Measurements from ENCODE around the gene SIX2.
A peak's percentile ranks its signal among the peaks of the same experiment; 100 is the strongest.

The SIX2 gene

DNA sequence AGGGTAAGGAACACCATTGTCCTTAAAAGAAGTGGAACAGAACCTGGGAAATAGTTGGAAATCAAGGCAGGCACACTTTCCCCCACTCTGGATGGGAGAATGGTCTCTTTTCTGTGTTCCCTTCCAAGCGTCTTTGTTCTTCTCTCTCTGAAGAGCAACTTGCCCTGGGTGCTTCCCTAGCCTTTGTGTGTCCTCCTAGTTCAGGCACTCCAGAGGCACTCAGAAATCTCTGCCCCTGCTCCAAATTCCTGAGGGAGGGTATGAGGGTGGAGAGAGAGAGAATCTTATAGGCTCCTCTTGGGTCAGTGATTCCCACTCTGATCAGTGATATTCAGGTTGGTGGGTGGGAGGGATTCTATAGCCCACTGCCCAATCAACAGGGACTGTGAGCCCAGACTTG is 8.8 kb upstream of the SIX2 start:
- no peak for DNase-seq

DNA sequence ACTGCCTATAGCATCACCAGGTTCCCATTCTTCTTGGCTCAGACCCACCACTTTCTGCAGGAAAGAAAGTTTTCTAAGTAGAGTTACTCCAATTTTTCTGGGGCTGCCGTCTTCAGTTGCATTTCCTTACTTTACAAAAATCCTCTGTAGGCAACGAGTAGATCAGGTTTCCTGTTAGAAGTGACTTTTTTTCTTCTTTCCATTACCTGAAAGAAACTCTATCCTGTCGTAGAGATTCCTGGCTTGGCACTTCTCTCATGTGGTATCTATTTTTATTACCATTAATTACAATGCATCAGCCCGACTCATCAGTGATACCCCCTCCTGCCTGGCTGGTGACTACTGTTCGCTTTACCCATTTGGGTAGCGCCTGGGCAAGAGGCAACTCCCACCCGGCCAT is 5.6 kb upstream of the SIX2 start:
- no peak for DNase-seq

DNA sequence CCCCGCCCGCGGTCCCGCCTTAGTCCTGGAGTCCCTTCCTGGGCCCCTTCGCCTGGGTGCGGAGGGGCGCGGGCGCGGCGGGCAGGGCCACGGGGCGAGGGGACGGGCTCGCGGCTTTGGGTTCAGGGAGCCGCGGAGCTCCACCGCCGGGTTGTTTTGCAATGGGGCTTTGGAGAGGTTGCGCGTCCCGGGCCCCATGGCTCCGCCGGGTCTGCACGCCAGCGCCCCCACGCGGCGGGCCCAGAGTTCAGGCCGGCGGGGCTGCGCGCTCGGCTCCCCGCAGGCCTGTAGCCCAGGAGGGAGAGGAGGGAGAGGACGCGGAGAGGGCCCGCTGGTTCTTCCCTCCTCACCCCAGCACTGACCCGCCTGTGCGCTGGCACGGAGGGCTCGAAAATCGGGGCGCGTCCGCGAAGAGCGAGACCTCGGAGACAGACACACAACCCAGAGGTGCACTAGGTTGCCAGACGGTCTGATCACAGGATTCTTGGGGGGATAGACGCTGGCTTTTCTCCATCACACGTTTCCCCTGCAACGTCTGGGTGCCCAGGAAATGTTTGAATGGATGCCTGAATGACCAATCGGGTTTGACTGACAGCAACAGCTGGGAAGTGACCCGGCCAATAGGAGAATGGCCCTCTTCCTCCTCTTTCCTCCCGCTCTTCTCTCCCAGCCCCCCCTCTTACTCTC is 4.9 kb upstream of the SIX2 start:
- peak; percentile 89 for DNase-seq

DNA sequence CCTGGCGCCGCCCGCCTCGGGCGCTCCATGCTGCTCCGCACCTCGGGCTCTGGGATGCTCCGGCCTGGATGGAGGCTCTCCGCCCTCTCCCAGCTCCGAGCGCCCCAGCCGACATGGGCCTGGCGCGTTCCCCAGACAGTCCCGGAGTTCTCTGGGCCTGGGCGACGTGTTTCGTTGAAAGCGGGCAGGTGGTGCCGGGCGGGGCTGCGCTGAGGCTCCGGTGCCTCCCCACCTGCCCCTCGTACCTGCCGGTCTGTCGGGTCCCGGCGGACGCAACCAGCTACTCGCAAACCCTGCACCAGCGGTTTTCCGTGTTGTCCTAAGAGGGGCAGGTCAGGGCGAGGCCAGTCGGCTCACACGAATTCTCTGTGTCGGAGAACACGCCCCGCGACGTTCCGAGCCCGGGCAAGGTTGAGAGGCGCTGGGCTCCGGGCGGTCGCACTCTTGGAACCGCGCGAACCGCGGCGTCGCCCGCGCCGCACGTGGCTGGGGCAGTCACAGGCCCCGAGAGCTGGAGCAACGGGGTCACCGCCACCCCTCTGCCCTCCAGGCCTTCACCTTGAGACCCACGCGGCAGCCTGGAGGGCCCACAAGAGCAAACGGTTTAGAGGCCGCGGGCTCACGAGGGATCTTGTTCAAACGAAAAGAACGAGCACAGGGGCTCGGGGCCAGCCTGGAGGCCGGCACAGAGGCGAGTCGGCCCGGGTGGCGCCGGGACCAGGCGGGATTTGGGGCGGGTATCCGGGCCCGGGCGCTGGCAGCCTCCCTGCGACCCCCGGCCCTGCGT is 4.2 kb upstream of the SIX2 start:
- DNase-seq = peak; percentile 78

DNA sequence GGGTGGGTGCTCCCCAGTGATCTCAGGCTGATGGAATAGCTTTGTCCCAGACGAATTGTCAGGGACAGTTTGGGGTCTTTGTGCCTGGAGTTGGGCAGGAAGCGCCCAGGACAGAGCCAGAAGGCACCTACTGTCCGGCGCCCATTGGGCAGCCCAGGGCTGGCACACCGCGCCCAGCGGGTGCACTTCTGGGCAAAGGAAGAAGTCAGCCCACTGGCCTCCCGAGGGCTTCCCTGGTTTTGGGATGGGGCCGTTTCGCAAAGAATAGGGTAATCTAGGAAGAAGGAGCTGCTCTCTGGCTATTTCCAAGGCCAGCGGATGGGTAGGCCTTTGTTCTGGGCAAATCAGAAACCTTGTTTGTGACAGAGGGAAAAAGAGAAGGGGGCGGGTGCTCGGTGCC is 3.5 kb upstream of the SIX2 start:
- DNase-seq = no peak

DNA sequence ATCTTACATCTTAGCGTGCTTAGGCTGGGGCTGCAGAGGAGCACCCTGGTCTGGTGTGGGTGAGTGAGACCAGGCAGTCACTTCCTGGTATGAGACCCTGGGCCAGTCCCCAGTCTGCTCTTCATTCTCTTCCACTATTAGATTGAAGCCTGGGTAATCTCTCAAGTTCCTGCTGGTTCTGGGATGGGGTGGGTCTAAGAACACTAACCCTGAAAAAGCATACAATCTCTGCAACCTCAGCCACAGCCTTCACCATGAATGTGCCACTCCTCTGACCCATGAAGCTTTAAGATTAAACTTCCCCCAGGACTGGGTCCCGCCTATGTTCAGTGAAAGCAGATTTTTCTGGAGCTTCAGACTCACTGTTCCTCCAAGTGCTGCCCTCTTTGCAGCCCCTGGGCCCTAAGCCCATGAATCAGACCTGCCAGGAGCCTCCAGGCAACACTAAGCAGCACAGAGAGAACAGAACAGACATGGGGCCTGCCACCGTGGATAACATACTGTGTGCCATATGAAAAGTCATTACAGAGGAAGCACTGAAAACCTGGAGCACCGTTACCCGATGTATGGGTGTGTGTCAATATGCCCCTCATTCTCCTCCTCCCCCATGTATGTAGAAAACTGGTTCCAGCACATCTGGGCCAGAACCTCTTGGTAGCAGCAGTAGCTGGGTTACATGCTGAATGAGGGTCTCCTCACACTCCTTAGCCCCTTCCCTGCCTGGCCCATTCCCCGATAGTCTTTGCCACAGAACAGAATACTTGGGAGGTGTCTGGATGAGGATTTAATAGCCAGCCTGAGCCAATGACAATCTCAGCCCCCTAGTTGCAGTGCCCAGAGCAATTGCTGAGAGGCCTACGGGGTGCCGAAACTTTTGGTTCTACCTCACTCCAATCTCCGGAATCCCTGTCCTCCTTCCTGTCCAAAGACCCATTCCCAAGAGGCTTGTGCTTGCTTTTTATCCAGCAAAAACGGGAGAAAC is 2.7 kb upstream of the SIX2 start:
- DNase-seq = no peak

DNA sequence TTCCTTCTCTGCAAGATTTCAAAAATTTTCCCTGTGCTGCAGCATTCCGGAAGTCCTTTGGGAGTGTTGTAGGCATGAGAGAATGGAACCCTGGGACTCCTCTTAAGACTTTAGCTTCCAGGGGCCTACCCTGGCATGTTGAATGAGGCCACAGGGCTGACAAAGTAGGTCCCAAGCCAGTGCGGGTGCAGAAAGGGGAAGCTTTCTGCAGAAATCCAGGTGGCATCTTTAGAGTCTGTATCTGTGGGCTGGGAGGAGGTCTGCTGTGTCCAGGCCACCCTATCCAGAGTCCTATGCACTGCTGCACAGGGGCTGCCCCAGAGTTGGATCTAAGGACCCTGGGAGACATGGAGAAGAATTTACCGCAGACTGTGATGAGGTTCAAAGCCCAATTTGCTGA is 1.9 kb upstream of the SIX2 start:
- DNase-seq = no peak

DNA sequence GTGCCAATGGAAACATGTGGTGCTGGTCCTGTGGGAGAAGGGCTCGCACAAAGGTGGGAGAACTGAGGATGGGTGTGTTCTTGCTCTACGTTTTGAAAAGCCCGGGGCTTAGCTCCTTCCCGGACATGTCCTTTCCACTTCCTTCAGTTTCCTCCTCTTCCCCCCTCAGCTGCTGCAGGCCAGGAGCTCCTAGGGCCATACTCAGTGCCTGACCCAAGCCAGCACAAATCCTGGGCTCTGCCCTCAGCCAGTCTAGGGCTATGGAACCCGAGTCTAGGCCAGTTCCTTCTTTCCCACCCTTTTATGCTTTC is 1.4 kb upstream of the SIX2 start:
- DNase-seq = no peak

DNA sequence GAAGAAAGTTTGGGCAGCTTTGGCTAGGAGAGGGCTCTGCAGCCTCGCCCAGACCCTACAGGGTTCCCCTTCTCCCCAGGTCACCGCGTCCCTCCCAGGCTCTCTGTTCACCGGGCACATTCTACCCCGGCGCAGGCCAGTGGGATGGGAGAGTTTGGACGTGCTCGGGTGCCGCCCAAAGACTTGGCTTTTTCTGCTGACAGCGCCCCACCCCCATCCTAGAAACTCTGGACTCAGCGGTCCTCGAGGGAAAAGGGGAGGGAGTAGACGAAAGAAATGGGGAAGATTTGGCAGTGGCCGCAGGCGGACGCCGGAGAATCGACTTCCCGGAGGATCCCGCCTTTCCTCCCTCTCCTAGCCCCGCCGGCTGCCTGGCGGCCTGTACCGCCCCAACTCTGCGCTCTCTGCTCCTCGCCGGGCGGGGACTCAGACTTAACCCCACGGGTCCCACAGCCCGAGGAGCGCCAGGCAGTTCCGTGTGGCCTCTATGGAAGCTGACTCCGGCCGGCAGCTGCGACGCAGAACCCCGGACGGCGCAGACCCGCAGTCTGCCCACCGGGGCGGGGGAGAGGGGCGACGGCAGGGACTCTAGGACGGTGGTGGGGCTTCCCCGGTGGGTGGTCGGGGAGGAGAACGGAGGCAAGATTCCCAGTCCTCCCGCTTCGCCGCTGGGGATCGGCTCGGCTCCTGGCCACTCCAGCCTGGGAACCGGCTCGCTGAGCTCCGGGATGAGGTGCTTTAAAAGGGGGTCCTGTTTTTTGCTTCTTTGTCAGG is 863 bp upstream of the SIX2 start:
- DNase-seq = peak; percentile 77

DNA sequence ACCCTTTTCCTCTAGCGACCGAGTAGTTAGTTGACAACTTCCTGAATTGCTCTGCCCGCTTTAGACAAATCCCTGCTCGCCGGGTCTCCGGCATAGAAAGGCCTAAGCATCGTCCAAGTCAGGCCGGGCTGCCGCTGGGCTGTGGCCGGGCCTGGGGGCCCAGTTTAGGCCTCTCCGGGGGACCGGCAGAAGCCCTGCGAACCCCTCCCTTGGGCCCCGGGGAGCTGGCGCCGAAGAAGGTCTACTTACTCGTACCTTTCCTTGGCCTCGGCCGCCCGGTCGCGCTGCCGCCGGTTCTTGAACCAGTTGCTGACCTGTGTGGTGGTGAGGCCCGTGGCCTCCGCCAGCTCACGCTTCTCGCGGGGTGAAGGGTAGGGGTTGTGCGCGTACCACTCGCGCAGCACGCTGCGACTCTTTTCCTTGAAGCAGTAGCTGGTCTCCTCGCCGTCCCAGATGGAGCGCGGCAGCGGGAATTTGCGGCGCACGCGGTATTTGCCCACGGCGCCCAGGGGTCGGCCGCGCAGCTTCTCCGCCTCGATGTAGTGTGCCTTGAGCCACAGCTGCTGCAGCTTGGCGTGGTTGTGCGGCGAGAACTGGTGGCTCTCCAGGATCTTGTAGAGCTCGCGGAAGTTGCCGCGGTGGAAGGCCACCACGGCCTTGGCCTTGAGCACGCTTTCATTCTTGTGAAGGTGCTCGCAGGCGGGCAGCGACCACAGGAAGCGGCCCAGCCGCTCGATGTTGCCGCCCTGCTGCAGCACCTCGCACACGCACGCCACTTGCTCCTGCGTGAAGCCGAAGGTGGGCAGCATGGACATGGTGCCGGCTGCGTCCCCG is 739 bp downstream of the SIX2 start:
- peak; percentile 80 for DNase-seq

DNA sequence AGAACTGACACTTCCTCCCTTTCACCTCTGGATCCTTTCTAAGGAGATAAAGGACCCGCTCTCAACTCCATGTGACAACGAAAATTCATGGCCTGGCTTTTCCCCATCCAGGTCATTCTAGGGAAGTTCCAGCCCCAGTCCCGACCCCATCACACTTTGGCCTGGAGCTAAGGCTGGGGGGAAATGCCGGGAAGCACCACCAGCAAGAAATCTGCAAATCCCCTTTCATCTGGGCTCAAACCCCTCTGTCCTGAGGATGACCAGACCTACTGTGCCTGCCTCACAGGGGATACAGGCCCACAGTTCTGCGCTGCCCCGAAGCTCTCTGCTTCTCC is 1.3 kb downstream of the SIX2 start:
- DNase-seq = no peak

DNA sequence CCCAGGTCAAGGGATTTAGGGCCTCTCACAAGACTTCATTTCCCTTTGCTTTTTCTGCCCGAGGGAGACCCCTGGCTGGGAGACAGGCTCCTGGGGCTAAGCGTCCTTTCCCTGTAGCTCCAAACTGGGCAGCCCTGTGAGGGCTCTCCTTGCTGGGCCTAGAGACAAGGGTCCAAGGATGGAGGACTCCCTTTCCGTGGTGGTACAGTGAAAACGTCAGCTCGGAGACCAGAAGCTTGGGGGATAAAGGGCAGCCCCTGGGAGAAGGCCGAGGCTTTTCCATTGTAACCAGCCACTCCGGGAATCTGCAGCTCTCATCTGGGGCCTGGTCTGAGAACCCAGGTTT is 2.3 kb downstream of the SIX2 start:
- no peak for DNase-seq

DNA sequence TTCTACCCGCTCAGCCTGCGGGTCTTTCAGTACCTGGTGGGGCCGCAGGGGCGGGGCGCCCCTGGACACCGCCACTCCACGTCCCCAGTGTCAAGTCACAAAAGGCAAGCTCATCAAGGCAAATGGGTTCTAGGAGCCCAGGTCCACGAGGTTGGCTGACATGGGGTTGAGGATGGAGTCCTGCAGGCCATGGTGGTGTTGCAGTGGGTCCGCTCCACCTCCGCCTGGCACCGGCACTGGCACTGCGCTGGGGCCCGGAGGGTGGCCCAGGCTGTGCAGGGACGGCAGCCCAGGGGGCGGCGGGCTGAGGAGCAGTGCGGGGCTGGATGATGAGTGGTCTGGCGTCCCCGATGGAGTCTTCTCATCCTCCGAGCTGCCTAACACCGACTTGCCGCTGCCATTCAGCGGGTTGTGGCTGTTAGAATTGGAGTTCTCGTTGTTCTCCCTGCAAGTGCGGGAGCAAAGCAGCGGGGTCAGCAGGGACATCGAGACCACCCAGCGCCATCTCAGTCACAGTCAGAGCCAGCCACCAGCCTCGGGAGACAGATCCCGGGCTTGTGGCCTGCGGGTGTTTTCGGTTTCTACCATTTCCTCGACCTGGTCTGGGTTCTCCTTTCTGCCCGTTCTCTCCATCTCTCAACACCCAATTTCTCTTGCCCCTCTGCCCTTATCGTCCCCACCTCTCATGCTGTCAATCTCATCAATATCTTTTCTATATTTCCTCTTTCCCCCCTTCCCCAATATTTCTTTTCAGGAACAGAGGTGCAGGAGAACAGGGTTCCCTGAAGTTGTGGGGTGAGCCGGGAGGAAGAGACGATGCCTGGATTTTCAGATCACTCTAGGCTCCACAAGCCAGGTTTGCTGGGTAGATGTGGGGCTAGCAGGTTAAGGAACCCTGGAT is 3.0 kb downstream of the SIX2 start:
- DNase-seq = peak; percentile 51

DNA sequence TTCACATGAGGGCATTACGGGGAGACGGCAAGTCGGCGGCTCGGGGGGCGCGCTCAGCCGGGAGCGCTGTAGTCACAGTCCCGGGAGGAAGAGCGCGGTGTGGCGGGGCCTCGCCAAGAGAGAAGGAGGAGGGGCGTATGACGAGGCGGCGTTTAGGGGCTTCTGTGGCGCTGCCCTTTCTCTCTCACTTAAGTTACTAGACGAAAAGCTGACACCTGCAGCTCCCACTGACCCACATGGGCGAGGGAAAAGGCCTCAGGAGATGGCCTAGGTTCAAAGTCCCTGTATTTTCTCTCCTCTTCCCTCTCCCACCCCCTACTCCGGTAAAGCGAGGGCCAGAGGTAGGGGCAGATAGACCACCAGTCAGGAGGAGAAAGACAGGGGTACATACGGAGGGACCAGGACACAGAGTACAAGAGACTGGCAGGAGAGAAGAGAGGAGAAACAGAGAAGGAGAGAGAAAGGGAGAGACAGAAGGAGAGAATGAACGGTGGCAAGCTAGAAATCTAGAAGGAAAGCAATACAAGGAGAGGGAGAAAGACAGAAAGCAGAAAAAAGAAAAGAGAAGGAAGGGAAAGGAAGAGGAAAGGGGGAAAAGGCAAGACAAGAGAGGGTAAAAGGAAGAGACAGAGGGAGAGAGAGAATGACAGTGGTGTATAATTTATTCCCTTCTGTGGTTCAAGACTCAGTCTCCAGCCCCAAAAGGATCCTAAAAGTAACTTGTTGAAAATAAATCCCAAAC is 3.8 kb downstream of the SIX2 start:
- DNase-seq = no peak

DNA sequence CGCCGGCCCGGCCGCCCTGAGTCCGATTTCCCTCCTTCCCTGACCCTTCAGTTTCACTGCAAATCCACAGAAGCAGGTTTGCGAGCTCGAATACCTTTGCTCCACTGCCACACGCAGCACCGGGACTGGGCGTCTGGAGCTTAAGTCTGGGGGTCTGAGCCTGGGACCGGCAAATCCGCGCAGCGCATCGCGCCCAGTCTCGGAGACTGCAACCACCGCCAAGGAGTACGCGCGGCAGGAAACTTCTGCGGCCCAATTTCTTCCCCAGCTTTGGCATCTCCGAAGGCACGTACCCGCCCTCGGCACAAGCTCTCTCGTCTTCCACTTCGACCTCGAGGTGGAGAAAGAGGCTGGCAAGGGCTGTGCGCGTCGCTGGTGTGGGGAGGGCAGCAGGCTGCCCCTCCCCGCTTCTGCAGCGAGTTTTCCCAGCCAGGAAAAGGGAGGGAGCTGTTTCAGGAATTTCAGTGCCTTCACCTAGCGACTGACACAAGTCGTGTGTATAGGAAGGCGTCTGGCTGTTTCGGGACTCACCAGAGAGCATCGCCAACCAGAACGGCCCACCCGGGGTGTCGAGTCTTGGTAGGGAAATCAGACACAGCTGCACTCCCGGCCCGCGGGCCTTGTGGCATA is 4.6 kb downstream of the SIX2 start:
- DNase-seq = peak; percentile 78

DNA sequence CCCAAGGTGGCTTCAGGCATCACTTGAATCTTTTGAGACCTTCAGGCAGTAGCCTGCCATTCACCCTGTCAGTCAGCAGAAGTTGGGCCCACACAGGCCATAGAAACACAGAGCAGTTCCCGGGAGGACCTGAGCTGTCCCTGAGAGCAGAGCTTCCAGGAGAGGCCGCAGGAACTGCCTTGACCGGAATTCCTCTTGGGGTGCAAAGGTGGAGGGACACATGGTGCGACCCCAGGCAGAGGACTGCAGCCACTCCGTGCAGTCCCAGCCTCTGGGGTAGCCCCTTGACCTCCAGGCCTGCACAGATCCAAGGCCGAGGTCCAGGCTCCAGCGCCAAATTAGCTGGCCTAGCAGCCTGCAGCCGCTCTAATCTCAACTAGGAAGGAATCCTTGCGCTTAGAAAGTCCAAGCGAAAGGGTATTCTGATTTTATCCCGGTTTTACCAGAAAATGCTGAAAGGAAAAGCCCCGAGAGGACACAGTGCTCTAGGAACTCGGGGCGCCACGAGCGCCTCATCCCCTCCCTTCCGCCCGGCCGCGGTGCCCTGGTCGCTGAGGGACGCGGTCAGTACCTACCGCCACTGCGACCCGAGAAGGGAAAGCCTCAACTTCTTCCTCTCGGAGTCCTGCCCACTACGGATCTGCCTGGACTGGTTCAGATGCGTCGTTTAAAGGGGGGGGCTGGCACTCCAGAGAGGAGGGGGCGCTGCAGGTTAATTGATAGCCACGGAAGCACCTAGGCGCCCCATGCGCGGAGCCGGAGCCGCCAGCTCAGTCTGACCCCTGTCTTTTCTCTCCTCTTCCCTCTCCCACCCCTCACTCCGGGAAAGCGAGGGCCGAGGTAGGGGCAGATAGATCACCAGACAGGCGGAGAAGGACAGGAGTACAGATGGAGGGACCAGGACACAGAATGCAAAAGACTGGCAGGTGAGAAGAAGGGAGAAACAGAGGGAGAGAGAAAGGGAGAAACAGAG is 5.4 kb downstream of the SIX2 start:
- peak; percentile 63 for DNase-seq

DNA sequence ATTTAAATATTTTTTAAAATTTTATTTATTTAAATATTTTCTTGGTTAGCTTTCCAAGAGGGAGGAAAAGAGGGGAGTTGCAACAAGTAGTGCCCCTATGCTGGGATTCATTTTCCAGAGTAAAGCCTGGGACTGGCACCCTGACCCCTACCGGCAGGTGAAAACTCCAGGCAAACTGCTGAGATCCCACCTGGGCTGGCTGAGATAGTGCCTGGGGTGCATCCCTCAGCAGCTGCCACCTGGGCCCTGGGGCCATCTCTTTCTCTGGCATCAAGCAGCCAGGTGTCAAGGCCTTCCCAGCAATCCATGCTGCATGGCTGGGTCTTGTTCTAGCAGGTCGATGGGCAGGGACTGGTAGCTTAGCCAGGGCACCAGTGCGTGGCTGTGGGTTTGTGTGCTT is 6.6 kb downstream of the SIX2 start:
- DNase-seq = no peak

DNA sequence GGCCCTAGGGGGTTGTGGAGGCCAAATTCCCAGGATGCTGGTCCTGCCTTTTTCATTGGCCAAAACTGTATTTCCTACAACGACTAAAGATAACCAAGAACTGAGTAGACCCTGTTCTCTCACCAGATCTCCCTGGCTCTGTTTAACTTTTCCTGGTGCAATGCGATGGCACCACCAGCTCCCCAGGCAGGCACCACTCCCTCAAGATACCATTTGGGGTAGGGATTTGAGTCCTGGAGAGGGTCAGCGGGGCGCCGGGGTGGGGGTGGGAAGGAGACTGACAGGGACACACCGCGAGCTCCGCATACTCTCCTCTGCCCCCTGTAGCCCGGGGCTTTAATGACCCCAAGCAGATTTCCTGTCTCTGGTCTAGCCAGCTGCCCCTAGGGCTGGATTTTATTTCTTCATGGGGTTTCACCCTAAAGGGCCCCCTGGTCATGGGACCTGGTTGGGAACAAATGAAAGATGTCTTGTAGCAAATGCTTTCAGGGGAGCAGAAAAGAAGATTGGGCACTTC is 7.3 kb downstream of the SIX2 start:
- DNase-seq = no peak
